ENCODE results near the gene FTO.

FTO gene

DNA sequence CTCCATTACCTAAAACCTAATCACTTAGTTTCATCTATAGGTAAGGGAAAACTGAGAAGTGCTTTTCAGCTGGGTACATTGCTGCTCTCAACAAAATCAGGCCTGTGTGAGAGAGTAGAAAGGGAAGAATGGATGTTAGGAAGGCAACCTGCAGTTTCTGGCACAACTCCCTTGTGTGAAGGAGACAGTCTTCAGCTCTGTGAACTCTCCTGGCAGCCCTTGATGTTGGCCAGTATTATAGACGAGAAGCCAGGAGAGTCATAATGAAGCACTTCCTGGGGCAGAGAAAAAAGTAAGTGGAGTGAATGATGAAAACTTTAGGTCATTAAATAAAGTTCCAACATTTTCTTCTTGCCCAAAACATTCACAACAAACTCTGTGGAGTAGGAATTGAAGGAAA is 322.5 kb downstream of the FTO start:
- TF ChIP-seq, protein P1, sequence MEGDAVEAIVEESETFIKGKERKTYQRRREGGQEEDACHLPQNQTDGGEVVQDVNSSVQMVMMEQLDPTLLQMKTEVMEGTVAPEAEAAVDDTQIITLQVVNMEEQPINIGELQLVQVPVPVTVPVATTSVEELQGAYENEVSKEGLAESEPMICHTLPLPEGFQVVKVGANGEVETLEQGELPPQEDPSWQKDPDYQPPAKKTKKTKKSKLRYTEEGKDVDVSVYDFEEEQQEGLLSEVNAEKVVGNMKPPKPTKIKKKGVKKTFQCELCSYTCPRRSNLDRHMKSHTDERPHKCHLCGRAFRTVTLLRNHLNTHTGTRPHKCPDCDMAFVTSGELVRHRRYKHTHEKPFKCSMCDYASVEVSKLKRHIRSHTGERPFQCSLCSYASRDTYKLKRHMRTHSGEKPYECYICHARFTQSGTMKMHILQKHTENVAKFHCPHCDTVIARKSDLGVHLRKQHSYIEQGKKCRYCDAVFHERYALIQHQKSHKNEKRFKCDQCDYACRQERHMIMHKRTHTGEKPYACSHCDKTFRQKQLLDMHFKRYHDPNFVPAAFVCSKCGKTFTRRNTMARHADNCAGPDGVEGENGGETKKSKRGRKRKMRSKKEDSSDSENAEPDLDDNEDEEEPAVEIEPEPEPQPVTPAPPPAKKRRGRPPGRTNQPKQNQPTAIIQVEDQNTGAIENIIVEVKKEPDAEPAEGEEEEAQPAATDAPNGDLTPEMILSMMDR (IDR thresholded peaks at IDR 0.05; ENCODE audit: insufficient read depth, low read depth, low read length, missing control alignments) = no peak
- DNase-seq (ENCODE audit: low read depth) = no peak
- no peak overlapping the region for H3K4me3 ChIP-seq (ENCODE audit: low read depth, low read length)

DNA sequence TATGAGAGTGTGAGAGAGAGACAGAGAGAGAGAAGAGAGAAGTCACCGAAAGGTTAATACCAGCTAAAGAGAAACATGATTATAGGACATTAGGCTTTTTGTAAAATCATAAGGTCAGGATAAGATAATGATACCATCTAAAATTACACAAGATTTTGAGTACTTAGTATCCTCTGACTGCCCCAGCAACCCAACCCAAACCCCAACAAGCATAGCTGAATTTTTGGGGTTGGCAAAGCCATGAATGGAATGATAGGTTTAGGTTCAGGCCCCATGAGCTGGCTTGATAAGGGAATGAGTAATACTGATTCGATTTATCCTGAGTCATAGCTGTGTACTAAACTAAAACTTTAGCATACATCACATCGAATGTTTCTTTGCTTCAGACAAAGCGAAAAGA is 323.1 kb downstream of the FTO start:
- DNase-seq (ENCODE audit: low read depth) = no peak
- H3K4me3 ChIP-seq (ENCODE audit: low read depth, low read length) = no peak overlapping the region
- TF ChIP-seq, protein P1 (IDR thresholded peaks at IDR 0.05; ENCODE audit: insufficient read depth, low read depth, low read length, missing control alignments) = no peak

DNA sequence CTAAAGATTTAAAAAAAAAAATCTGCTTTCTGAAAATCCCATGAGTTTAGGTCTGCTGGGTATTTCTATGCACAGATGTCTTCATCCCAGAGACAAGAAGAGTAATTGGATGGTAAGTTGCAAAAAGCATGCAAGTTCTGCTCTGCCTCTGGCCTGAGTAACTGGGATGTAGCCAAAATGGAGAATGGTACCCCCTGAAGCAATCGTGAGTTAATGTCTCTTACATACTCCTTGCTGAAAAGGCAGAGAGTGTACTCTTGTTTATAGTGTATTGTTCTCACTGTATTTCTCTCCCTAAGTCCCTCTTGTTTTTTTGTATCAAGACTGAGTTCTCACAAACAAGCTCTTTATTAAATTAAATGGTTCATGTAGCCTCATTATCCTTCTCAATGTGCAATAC is 323.6 kb downstream of the FTO start:
- DNase-seq (ENCODE audit: low read depth) = no peak
- TF ChIP-seq, protein P1 (IDR thresholded peaks at IDR 0.05; ENCODE audit: insufficient read depth, low read depth, low read length, missing control alignments) = no peak
- H3K4me3 ChIP-seq (ENCODE audit: low read depth, low read length) = no peak overlapping the region

DNA sequence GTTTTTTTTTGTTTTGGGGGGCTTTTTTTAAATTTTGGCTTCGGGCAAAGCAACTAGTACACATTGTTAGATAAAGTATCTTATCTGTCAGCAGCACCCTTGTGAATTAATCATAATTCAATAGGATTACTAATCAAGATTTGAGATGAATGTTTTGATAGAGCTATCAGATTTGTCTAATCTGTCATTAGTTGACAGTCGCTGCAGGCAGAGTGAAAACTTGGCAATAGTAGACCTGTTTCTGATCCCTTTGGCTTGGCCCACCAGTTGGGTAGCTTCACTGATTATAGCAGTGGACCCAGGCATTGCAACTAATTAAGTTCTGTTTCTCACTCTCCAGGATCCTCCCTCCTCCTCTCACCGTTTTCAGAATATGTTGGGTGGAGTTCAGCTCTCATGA is 324.0 kb downstream of the FTO start:
- no peak for DNase-seq (ENCODE audit: low read depth)
- no peak overlapping the region for H3K4me3 ChIP-seq (ENCODE audit: low read depth, low read length)
- TF ChIP-seq, protein P1 (IDR thresholded peaks at IDR 0.05; ENCODE audit: insufficient read depth, low read depth, low read length, missing control alignments) = no peak

DNA sequence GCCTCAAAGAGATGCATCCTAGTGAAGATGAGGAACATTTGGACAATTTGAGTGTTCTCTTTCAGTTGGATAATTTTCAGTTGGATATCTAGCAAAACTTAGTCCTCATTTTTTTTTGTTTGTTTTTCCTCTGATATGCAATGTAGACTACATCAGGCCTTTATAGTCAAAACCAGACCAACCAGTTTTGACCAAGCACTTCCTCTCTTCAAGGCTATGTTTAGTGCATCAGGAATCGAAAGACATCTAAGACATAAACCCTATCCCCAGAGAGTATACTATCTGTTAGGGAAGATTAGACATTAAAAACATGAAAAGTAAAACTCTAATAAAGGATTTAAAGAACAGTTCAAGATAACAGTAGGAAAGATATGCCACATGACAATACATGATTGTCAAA is 326.5 kb downstream of the FTO start:
- TF ChIP-seq, protein P1 (IDR thresholded peaks at IDR 0.05; ENCODE audit: insufficient read depth, low read depth, low read length, missing control alignments) = no peak
- H3K4me3 ChIP-seq (ENCODE audit: low read depth, low read length) = no peak overlapping the region
- no peak for DNase-seq (ENCODE audit: low read depth)

DNA sequence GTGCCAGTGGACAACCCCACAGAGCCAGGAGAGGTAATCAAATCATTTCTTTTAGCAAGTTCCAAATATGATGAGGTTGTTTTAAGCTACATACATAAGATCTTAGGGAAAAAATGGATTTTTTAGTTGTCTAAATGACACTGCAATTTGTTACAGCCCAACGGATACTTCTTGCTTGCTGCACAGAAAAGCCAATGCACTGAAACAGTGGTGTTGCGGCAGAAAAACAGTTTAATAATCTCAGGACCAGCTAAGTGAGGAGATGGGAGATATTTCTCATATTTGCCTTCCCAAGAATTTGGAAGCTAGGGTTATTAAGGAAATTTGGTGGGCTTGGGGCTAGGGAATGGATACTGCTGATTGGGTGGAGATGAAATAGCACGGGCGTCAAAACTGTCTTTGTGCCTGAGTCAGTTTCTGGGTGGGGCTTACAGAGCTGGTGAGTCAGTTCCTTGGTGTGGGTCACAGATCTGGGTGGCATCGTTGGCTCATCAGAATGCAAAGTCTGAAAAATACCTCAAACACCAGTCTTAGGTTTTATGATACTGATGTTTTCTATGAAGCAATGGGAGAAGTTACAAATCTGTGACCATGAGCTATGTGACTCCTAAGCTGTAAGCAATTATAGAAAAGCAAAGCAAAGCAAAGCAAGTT is 327.3 kb downstream of the FTO start:
- TF ChIP-seq, protein P1 (IDR thresholded peaks at IDR 0.05; ENCODE audit: insufficient read depth, low read depth, low read length, missing control alignments) = no peak
- DNase-seq (ENCODE audit: low read depth) = no peak
- no peak overlapping the region for H3K4me3 ChIP-seq (ENCODE audit: low read depth, low read length)

DNA sequence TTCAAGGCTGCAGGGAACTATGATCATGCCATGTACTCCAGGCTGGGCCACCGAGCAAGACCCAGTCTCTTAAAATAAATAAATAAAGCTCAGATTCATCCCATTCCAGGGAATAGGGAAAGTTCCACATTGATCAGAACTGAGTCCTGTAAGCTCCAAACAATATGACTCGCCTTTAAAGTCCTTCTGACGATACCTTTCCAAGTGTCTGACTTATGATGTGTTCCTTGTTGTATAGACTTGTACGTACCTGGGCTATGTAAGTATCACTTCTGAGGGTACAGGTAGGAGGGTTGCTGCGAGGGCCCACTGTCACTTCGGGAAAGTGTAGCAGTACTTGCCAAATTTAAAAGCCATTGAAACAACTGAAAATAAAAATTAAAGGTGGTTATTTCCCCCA is 329.8 kb downstream of the FTO start:
- no peak overlapping the region for H3K4me3 ChIP-seq (ENCODE audit: low read depth, low read length)
- TF ChIP-seq, protein P1 (IDR thresholded peaks at IDR 0.05; ENCODE audit: insufficient read depth, low read depth, low read length, missing control alignments) = no peak
- DNase-seq (ENCODE audit: low read depth) = no peak

Data from GM12865 (cell line).